Stimulated activated CD8-positive, alpha-beta memory T cell treated with anti-CD3 and anti-CD28 coated beads, Interleukin-7, amount 100 ng/mL, for 4 hours (primary cell): ENCODE data around the gene CEACAM6.
A peak's percentile ranks its signal among the peaks of the same experiment; 100 is the strongest.
"Not testable (repeated sequence)": the region's sequence is repeated elsewhere in the genome, so short reads cannot be mapped to it uniquely, and the experiment has no call there.

ENCODE experiments used
- DNase-seq, 2 donors: peaks; one replicate each; pipeline ENCODE4 v3.0.0-alpha.2; 2020; ENCODE audit warnings: low read depth in 2 of 2

The CEACAM6 gene

DNA sequence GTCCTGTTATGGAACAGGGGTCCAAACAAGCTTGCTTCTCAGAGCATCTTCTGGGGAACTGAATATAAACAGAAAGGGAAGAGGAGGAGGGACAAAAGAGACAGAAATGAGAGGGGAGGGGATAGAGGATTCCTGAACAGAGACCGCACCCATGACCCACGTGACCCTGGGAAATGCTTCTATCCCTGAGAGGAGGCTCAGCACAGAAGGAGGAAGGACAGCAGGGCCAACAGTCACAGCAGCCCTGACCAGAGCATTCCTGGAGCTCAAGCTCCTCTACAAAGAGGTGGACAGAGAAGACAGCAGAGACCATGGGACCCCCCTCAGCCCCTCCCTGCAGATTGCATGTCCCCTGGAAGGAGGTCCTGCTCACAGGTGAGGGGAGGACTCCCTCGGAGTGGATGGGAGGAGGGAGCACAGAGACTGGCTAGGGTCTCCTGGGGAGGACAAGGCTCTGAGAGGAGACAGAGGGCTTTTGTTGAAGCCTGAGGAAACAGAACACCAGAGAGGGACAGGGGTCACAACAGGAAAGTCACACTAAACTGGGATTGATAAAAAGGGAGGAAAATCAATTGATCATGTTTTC is at the start of gene CEACAM6:
Gene CEACAM6 (plus strand): TSS at position 203 of the 586 bp plus-strand sequence. CDS start 109 bp downstream, at position 312.
- DNase-seq = no peak

DNA sequence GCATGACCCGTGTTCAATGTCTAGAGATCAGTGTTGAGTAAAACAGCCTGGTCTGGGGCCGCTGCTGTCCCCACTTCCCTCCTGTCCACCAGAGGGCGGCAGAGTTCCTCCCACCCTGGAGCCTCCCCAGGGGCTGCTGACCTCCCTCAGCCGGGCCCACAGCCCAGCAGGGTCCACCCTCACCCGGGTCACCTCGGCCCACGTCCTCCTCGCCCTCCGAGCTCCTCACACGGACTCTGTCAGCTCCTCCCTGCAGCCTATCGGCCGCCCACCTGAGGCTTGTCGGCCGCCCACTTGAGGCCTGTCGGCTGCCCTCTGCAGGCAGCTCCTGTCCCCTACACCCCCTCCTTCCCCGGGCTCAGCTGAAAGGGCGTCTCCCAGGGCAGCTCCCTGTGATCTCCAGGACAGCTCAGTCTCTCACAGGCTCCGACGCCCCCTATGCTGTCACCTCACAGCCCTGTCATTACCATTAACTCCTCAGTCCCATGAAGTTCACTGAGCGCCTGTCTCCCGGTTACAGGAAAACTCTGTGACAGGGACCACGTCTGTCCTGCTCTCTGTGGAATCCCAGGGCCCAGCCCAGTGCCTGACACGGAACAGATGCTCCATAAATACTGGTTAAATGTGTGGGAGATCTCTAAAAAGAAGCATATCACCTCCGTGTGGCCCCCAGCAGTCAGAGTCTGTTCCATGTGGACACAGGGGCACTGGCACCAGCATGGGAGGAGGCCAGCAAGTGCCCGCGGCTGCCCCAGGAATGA is 48.4 kb upstream of the CEACAM6 start:
- peak; percentile 38 to 49 for DNase-seq

DNA sequence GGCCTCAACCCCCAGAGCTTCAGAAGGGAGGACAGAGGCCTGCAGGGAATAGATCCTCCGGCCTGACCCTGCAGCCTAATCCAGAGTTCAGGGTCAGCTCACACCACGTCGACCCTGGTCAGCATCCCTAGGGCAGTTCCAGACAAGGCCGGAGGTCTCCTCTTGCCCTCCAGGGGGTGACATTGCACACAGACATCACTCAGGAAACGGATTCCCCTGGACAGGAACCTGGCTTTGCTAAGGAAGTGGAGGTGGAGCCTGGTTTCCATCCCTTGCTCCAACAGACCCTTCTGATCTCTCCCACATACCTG is 47.9 kb upstream of the CEACAM6 start:
- DNase-seq = no peak

DNA sequence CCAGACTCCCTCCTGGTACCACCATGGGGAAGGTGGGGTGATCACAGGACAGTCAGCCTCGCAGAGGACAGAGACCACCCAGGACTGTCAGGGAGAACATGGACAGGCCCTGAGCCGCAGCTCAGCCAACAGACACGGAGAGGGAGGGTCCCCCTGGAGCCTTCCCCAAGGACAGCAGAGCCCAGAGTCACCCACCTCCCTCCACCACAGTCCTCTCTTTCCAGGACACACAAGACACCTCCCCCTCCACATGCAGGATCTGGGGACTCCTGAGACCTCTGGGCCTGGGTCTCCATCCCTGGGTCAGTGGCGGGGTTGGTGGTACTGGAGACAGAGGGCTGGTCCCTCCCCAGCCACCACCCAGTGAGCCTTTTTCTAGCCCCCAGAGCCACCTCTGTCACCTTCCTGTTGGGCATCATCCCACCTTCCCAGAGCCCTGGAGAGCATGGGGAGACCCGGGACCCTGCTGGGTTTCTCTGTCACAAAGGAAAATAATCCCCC is 47.4 kb upstream of the CEACAM6 start:
- no peak for DNase-seq

DNA sequence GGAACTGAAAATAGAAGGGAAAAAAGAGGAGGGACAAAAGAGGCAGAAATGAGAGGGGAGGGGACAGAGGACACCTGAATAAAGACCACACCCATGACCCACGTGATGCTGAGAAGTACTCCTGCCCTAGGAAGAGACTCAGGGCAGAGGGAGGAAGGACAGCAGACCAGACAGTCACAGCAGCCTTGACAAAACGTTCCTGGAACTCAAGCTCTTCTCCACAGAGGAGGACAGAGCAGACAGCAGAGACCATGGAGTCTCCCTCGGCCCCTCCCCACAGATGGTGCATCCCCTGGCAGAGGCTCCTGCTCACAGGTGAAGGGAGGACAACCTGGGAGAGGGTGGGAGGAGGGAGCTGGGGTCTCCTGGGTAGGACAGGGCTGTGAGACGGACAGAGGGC is 46.8 kb upstream of the CEACAM6 start, which contains the start of gene CEACAM5:
Gene CEACAM5 (plus strand): TSS at position 146 of the 400 bp plus-strand sequence. CDS start 106 bp downstream, at position 252.
- DNase-seq = no peak

DNA sequence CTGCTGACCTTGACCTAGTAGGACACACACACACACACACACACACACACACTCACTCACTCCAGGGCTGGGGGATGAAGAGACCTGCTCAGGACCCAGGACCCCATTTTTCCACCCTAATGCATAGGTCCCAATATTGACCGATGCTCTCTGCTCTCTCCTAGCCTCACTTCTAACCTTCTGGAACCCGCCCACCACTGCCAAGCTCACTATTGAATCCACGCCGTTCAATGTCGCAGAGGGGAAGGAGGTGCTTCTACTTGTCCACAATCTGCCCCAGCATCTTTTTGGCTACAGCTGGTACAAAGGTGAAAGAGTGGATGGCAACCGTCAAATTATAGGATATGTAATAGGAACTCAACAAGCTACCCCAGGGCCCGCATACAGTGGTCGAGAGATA is 45.8 kb upstream of the CEACAM6 start:
- DNase-seq = not testable (repeated sequence)

DNA sequence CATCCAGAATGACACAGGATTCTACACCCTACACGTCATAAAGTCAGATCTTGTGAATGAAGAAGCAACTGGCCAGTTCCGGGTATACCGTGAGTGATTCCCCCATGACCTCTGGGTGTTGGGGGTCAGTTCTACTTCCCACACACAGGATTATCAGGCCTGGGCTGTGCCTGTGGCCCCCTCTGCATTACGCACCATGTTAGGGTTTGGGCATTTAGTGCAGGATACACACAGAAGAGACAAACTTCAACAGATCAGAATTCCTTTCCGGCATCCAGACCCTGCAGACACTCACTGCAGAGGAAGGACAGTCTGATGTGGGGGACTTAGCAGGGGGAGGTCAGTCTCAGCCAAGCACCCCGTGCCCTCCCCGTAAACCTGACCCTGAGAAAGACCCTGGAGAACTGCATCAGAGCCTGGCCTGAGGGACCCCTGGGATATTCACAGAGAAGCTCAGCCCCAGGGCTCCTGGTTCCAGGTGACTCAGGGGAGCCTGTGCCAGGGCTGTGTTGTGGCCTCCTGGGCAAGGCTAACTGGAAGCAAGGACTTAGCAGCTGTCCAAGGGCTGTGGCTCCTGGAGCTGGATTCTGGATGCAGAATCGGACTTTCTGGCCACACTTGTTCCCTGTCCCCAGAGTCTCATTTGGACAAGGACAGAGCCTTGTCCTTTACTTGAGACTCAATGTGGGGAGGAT is 45.2 kb upstream of the CEACAM6 start:
- DNase-seq = no peak

DNA sequence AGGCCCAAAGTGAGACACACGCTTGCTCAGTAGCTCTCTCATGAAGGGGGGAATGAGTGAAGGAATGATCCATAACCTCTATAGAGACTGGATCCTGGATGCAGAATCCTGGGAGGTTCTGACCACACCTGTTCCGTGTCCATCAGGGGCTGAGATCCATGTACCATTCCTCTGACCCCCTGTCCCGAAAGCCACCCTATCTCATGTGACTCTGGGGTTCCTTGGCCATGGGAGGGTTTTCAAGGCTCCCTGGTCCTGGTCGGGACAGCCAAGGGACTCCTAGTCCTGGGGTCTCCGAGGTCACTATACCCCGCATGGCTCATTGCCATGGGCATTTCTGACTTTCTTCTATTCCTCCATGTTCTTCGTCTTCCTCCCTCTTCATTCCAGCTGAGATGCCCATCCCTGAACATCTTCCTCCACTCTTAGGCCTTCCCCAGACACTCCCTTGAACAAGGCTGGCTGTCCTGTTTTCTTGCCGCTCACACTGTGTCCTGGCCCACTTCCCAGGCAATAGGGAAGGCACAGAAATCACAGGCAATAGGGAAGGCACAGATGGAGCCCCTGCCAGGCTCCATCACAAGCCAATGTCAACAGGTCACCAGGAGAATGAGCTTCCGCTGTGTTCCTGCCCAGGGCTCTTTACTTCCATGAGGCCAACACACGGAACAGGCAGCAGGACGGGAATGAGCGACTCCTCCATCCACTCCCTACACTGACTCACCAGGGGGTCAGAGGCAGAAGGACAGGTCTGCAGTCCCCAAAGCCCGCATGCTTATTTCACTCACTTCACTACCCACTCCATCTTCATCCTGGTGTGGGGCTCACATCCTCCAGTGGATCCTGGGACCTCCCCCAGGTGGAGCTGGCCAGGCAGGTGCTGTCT is 43.7 kb upstream of the CEACAM6 start:
- DNase-seq = no peak

DNA sequence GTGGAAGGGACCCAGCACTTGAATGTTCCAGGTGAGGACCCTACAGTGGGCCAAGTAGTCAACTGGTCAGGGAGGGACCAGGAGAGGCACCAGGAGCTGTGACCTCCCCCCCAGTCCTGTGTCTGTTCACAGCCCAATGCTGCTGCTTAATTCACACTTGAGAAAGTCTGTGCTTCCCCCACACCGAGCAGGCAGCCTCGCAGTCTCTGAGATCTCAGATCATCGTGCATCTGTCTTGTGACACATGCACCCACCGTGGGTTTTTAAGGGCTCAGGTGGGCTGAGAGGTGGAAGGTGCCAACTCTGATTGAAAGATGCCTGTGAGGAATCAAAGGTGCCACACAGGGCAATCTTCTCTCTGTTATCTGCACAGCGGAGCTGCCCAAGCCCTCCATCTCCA is 40.7 kb upstream of the CEACAM6 start:
- no peak for DNase-seq

DNA sequence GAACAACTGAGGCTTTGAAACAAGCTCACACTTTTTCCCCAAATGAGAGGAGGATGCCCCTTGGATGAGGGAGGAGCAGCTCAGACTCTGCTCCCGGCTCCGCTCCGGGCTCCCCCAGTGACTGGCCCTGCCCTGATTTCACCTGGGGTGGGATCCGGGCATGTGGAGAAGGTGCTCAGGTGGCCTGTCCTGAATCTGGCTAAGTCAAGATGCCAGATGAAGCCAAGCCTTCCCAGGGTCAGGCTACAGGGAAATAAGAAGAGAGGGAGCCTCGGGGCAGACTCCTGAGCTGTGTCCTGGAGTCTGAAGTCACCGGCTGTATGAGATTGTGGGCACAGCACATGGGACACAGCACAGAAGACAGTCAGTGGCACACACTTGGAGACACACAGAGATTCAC is 36.6 kb upstream of the CEACAM6 start:
- no peak for DNase-seq

DNA sequence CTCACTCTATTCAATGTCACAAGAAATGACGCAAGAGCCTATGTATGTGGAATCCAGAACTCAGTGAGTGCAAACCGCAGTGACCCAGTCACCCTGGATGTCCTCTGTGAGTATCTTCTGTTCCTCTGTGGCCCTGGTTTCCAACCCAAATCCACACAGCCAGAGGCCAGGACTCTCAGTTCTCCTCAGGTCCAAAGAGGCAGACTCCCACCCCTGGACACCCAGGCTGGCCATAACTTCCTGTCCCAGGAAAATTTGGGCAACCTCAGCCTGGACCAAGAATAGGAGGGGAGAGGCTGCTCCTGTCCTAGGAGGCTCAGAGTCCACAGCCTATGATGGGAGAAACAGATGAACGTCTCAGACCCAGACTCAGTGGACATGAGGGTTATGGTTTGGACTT is 35.2 kb upstream of the CEACAM6 start:
- no peak for DNase-seq

DNA sequence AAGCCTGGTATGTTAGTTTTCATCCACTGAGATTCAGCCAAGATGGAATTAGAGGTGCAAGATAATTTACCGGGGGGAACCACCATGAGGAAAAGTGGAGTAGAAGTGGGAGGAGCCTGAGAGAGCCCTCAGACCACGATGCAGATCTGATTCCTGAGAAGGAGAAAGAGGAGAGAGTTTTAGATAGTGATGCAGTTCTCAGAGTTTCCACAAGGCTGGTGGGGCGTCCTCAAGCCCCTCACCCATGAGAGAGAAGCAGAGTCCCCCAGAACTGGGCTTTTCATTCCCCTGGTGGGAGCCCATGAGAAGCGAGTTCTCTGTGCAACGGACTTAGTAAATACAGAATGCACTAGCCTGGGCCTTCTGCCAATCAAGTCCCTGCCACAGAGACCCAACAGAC is 28.8 kb upstream of the CEACAM6 start:
- no peak for DNase-seq

DNA sequence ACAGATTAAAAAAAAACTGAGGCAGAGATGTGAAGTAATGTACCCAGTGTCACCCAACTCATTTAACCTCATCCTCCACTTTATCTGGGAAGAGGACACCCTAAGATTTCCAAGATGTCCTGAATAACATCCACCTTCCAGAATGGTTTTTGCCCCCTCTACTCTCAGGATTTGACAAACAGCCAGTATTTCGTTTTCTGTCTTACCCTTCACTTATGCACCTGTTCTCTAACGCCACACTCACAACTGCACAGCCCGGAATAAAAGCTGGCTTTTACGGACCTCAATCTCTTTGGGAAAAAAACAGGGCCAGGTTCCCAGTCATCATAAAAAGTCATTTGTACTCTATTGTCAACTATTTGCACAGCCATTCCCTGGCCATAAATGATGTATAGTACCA is 21.2 kb upstream of the CEACAM6 start:
- no peak for DNase-seq

DNA sequence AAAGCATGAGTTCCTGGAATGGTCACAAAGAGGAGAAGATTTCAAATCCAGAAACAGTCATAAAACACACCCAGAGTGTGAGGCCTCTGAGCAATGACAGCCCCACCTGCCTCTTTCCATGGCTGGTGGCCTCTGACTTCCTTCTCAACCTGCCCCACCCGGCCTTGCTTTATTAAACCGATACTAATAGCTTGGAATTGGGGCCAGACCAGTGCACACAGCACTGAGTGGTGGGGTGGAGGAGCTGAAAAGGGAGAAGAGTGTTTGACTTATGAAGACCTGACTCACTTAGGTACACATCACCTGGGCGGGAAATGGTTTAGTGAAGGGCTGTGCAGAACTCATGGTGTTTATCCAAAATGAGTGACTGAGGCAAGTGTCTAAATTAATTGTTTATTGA is 20.7 kb upstream of the CEACAM6 start:
- DNase-seq = no peak

DNA sequence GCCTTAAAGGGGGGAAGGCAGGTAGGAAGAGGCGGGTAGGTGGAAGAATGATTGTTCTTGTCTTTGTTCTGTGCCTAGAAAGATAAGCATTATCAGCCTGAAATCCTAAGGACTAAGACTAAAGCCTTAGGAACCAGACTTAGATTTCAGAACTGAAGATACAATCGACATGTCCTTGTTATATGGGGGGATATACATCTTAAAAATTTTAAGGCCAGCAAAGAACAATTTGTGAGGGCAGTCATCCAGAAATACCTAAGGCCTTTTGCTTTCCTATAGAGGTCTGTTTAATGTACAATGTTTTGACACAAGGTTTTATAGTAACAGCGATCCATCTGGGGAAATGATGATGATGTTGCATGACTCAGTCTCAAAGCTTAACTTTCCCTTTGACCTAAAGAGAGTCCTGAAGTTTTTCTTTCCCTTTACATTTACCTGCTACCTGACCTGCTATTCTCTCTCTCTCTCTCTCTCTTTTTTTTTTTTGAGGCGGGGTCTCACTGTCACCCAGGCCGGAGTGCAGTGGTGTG is 20.2 kb upstream of the CEACAM6 start:
- no peak for DNase-seq

DNA sequence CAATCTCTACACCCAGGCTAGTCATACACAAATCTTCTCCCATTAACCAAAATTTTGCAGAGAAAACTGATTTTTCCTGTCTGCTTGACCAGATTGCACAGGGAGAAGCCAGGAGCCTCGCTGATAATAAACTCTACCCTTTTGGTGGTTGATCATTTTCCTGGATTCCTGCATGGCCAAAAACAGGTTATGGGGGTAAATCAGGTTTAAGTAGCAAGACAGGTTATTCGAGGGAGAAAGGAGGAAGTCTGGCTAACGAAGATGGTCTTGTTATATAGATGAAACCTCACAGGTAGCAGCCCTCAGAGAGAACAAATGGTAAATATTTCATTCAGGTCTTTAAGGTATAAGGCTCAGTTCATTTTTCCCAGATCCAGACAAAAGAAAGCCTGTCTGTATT is 16.0 kb upstream of the CEACAM6 start:
- DNase-seq = no peak

DNA sequence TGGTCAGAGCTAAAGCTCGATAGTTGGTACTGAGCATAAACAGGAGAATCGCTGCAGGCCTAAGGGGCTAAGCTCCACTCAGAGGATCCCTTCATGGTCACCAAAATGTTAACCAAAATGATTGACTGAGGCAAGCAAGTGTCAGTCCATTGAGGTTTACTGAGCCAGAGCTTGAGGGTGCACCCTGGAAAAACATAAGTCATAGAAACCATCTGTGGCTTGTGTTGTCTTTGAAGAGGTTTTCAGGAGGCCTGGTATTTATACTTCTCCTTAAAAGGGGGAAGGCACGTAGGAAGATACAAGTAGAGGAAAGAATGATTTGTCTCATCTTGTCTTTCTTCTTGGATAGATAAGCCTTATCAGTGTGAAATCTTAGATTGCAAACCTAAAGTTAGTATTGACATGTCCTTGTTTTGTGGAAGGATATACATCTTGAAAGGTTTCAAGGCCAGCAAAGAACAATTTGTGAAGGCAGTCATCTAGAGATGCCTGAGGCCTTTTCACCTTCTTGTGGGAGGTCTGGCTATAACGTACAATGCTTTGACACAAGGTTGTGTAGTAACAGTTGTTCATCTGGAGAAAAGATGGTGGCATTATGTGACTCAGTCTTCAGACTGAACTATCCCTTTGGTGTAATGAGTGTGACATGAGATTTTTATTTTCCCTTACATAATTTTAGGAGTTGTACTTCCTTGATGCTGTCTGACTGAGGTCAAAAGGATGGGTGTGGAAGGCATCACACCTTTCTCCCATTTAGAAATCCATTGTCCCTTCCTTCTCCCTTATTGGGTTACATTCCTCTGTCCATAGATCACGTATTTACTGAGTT is 14.7 kb upstream of the CEACAM6 start:
- DNase-seq = no peak

DNA sequence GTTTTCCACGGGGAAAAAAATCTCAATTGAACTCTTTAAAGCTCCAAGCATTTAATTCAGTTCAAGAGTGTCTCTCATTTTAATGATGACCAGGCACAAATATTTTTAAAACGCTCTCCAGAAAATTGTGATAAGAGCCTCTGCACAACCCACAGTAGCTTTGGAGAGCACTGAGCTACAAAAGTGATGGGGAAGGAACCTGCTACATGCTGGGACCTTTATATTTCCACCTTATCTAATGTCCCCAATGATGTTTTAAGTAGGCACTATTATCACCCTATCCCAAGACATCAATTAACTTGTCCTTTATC is 14.1 kb upstream of the CEACAM6 start:
- no peak for DNase-seq

DNA sequence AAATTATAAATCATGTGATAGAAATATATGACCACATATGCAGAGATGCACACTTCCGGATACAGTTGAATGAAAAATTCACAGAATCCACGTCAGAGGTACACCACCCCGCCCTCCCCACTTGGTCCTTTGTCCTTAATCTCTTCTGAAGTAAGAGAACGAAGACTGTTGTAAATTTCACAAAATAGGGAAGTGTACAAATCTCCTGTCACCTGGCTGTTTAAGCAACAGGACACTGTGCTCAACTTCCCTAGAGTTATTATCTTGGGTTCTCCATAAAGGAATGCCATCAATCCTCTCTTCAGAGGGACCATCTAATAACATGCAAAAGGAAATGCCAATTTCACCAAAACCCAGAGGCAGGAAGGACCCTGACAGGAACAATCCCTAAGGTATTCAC is 10.5 kb upstream of the CEACAM6 start:
- DNase-seq = no peak

DNA sequence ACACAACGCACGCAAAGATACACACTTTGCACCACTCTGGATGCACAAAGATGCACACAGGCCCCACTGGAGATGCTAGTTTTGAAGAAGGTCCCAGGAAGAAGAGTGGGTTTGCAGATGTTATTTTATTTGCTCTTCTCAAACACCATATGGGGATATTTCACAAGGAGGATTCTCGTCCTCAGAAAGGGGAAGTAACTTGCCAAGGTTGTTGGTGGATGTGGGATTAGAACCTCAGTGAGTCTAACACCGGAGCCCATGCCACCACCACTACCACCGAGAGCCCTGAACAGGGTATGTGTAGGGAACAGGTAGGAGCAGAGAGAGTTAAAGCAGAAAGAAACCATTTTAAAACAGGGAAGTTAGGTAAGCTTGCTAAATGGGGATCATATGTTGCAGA is 9.6 kb upstream of the CEACAM6 start:
- DNase-seq = no peak
